Uterus (tissue), 2 donors: ENCODE measurements around the gene TMEM40.

Experiments used
- POLR2A ChIP-seq, 2 donors: fragments of 450-650 bp; IDR thresholded peaks; one replicate each; pipeline ENCODE4 v1.6.1; 2016; ENCODE audit warnings: antibody characterized with exemption in 2 of 2, mild to moderate bottlenecking in 1 of 2, moderate library complexity in 1 of 2
- TF ChIP-seq, protein P1 (sequence below), 4 experiments: fragments of 200-600 bp in 2 of 4; fragments of 450-650 bp in 2 of 4; sonication (generic) in 2 of 4; IDR thresholded peaks; one replicate each; pipeline ENCODE4 v1.5.1; 2016 to 2019; ENCODE audit warnings: antibody characterized with exemption in 4 of 4, mild to moderate bottlenecking in 2 of 4, moderate library complexity in 1 of 4

DNA sequence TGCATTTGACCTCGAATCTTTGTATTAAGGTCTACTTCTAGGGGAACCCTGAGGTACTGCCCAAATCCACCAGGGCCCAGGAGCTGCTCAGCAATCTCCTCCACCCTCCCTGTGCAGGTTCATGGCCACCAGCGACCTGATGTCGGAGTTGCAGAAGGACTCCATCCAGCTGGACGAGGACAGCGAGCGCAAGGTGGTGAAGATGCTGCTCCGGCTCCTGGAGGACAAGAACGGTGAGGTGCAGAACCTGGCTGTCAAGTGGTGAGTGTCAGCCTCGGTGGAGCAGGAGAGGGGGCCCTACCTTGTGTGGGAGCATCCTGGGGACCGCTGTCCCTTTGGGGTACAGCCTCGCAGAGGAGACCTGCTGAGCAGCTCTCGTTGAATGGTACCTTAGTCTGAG, 44.3 kb upstream of the TMEM40 start:
- TF ChIP-seq POLR2A (IDR thresholded peaks at IDR 0.05) = no peak
- TF ChIP-seq, protein P1, sequence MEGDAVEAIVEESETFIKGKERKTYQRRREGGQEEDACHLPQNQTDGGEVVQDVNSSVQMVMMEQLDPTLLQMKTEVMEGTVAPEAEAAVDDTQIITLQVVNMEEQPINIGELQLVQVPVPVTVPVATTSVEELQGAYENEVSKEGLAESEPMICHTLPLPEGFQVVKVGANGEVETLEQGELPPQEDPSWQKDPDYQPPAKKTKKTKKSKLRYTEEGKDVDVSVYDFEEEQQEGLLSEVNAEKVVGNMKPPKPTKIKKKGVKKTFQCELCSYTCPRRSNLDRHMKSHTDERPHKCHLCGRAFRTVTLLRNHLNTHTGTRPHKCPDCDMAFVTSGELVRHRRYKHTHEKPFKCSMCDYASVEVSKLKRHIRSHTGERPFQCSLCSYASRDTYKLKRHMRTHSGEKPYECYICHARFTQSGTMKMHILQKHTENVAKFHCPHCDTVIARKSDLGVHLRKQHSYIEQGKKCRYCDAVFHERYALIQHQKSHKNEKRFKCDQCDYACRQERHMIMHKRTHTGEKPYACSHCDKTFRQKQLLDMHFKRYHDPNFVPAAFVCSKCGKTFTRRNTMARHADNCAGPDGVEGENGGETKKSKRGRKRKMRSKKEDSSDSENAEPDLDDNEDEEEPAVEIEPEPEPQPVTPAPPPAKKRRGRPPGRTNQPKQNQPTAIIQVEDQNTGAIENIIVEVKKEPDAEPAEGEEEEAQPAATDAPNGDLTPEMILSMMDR (IDR thresholded peaks at IDR 0.05) = no peak
